ENCODE results near the gene NKAIN1.

GRCh38 chr1:31218705-31219104, 21.0 kb downstream of the NKAIN1 start:
- TF ChIP-seq CTCF (conservative IDR thresholded peaks at IDR 0.05; ENCODE audit: low read length) (no peak), EZH2phosphoT487 (IDR thresholded peaks at IDR 0.05; ENCODE audit: borderline replicate concordance) (no peak)
